ENCODE results near the gene NAT8L. TPM values are rescaled to one million over a fixed set of nuclear protein-coding genes. Genes with fewer than 3 reads are reported as not detected.

NAT8L gene
- total and polyA plus RNA-seq, 2 of the 13 experiments (the other 11 are each of a cell fraction or from before 2014, with no cell fraction given) = 2.2 to 3.3 TPM

- TF ChIP-seq ZNF160 (CRISPR knock-in tag; IDR thresholded peaks at IDR 0.05) (no peak), HOXA9 (CRISPR knock-in tag; IDR thresholded peaks at IDR 0.05; ENCODE audit: borderline replicate concordance) (no peak), ZNF564 (CRISPR knock-in tag; IDR thresholded peaks at IDR 0.05) (peak; percentile 46), ZNF121 (CRISPR knock-in tag; IDR thresholded peaks at IDR 0.05) (no peak), ZMYM2 (CRISPR knock-in tag; IDR thresholded peaks at IDR 0.05) (0 out of 2 replicates have a peak, but pooled peaks have one; percentile 4), ZXDC (CRISPR knock-in tag; IDR thresholded peaks at IDR 0.05) (0 out of 2 replicates have a peak, but pooled peaks have one; percentile 13), DR1 (CRISPR knock-in tag; IDR thresholded peaks at IDR 0.05) (no peak; the same call in 1 of the 2 replicates), IRF1 (CRISPR knock-in tag; IDR thresholded peaks at IDR 0.05; ENCODE audit: low read depth) (no peak), ZSCAN30 (CRISPR knock-in tag; IDR thresholded peaks at IDR 0.05) (no peak), ZNF230 (CRISPR knock-in tag; IDR thresholded peaks at IDR 0.05) (no peak), DBP (CRISPR knock-in tag; IDR thresholded peaks at IDR 0.05; ENCODE audit: not compliant biosample characterization) (no peak), ZNF687 (CRISPR knock-in tag; IDR thresholded peaks at IDR 0.05) (peak; percentile 49; the same call in 1 of the 2 replicates), STAG1 (CRISPR knock-in tag; IDR thresholded peaks at IDR 0.05) (peak; percentile 49), ZNF652 (CRISPR knock-in tag; IDR thresholded peaks at IDR 0.05; ENCODE audit: borderline replicate concordance, low read depth) (no peak), RELA (CRISPR knock-in tag; IDR thresholded peaks at IDR 0.05) (no peak), LCORL (IDR thresholded peaks at IDR 0.05) (no peak), LCORL (CRISPR knock-in tag; IDR thresholded peaks at IDR 0.05) (no peak), ZNF431 (CRISPR knock-in tag; IDR thresholded peaks at IDR 0.05; ENCODE audit: borderline replicate concordance, low read depth) (0 out of 2 replicates have a peak, but pooled peaks have one; percentile 11)
- TF ChIP-seq, protein P1, sequence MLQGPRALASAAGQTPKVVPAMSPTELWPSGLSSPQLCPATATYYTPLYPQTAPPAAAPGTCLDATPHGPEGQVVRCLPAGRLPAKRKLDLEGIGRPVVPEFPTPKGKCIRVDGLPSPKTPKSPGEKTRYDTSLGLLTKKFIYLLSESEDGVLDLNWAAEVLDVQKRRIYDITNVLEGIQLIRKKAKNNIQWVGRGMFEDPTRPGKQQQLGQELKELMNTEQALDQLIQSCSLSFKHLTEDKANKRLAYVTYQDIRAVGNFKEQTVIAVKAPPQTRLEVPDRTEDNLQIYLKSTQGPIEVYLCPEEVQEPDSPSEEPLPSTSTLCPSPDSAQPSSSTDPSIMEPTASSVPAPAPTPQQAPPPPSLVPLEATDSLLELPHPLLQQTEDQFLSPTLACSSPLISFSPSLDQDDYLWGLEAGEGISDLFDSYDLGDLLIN (CRISPR knock-in tag; IDR thresholded peaks at IDR 0.05; ENCODE audit: borderline replicate concordance) = no peak
Measured at GRCh38 chr4:2009651-2010233, 49.4 kb upstream of the NAT8L start (continued).
